Activated naive CD4-positive, alpha-beta T cell treated with anti-CD3 and anti-CD28 coated beads, Interleukin-2, amount 50 U/mL, for 24 hours (primary cell): ENCODE measurements around the gene RBMS2.
"Not testable (repeated sequence)": the region's sequence is repeated elsewhere in the genome, so short reads cannot be mapped to it uniquely, and the experiment has no call there.

Experiments used
- H3K27ac Mint-ChIP-seq: one replicate; pipeline ENCODE4 v1.8.0; 2021; ENCODE audit warnings: mild to moderate bottlenecking, mixed read lengths
- H3K27me3 Mint-ChIP-seq: one replicate; pipeline ENCODE4 v1.8.0; 2021; ENCODE audit warnings: mixed read lengths
- H3K36me3 Mint-ChIP-seq: one replicate; pipeline ENCODE4 v1.8.0; 2021; ENCODE audit warnings: mixed read lengths
- H3K4me1 Mint-ChIP-seq: one replicate; pipeline ENCODE4 v1.8.0; 2021; ENCODE audit warnings: mixed read lengths
- H3K4me3 Mint-ChIP-seq: one replicate; pipeline ENCODE4 v1.8.0; 2021; ENCODE audit warnings: mild to moderate bottlenecking, mixed read lengths
- H3K9me3 Mint-ChIP-seq: one replicate; pipeline ENCODE4 v1.8.0; 2021; ENCODE audit warnings: mixed read lengths

RBMS2 gene, protein sequence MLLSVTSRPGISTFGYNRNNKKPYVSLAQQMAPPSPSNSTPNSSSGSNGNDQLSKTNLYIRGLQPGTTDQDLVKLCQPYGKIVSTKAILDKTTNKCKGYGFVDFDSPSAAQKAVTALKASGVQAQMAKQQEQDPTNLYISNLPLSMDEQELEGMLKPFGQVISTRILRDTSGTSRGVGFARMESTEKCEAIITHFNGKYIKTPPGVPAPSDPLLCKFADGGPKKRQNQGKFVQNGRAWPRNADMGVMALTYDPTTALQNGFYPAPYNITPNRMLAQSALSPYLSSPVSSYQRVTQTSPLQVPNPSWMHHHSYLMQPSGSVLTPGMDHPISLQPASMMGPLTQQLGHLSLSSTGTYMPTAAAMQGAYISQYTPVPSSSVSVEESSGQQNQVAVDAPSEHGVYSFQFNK

GRCh38 chr12:56521590-56522371, at the start of gene RBMS2:
Gene RBMS2, plus strand, starts transcription at chr12:56521820. Its CDS starts 204 bp downstream, at chr12:56522024.
- Mint-ChIP-seq H3K36me3 (no peaks in the 10 kb centered on the region), H3K27me3 (no peaks in the 10 kb centered on the region), H3K4me3 (peak within 1 kb of the TSS; percentile 78), H3K4me1 (peaks cover 40% of the 10 kb centered on the region), H3K9me3 (no peaks in the 10 kb centered on the region), H3K27ac (peak within 1 kb of the TSS; percentile 53)

DNA sequence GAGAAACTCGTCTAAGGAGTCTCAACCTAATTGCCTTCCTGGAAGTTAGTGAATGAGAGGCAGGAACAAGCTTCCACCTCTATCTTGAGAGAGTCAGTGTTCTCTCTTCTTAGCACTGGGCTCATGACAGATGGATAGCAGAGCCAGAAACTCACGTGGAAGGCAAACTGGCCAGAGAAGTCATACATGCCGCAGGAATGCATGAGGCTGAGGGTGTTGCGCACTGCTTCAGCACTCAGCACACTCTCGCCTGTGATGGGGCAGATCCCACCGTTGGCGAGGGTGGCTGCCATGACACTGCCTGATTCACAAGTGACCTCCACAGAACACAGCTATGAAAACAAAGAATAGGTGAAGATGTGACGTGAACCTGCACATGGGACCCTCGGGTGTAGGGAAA, 47.2 kb upstream of the RBMS2 start:
- no peak overlapping the region for H3K27ac Mint-ChIP-seq
- H3K4me3 Mint-ChIP-seq: no peak overlapping the region
- no peaks in the 10 kb centered on the region for H3K27me3 Mint-ChIP-seq
- H3K36me3 Mint-ChIP-seq: peaks cover 11% of the 10 kb centered on the region
- H3K9me3 Mint-ChIP-seq: no peaks in the 10 kb centered on the region
- peaks cover 34% of the 10 kb centered on the region for H3K4me1 Mint-ChIP-seq

DNA sequence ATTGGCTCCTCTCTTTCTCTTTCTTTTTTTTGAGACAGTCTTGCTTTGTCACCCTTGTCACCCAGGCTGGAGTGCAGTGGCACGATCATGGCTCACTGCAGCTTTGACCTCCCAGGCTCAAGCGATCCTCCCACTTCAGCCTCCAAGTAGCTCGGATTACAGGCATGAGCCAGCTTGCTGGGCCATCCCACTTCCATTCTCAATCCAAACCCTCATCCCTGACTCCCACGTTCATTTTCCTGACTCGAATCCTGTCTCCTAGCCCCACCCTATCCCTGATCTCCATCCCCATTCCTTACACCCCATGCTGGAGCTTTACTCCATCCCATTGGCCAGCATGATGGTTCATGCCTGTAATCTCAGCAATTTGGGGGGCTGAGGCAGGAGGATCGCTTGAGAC, 45.5 kb upstream of the RBMS2 start:
- H3K27me3 Mint-ChIP-seq: no peaks in the 10 kb centered on the region
- H3K36me3 Mint-ChIP-seq: peaks cover 5% of the 10 kb centered on the region
- H3K27ac Mint-ChIP-seq: no peak overlapping the region
- no peaks in the 10 kb centered on the region for H3K9me3 Mint-ChIP-seq
- H3K4me1 Mint-ChIP-seq: peaks cover 28% of the 10 kb centered on the region
- H3K4me3 Mint-ChIP-seq: no peak overlapping the region

DNA sequence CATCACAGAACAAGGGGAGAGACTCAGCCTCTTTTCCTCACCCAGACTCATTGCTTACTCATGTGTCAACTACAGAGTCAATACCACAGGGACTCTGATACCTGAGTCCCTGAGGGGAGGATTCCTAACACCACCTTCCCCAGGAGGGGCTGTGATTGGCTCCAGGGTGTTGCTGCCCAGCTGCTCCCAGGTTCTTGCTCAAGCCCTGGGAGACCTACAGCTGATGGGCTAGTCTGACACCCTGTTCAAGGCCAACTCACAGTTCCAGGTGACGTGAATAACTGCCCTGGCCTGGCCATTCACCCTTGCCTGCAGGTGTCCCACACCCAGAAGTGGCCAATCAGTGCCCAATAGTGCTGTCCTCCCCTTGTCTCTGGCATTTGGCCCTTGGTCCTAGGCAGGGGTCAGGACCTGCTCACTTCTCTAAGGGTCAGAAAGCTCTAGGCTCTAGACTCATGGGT, 44.6 kb upstream of the RBMS2 start:
- H3K9me3 Mint-ChIP-seq: no peaks in the 10 kb centered on the region
- H3K27me3 Mint-ChIP-seq: no peaks in the 10 kb centered on the region
- no peak overlapping the region for H3K27ac Mint-ChIP-seq
- peaks cover 21% of the 10 kb centered on the region for H3K4me1 Mint-ChIP-seq
- no peak overlapping the region for H3K4me3 Mint-ChIP-seq
- H3K36me3 Mint-ChIP-seq: peaks cover 2% of the 10 kb centered on the region

- Mint-ChIP-seq H3K36me3 (peaks cover 2% of the 10 kb centered on the region), H3K4me1 (peaks cover 19% of the 10 kb centered on the region), H3K9me3 (no peaks in the 10 kb centered on the region), H3K27ac (no peak overlapping the region), H3K4me3 (no peak overlapping the region), H3K27me3 (no peaks in the 10 kb centered on the region)
Observed at GRCh38 chr12:56477521-56478225, 43.9 kb upstream of the RBMS2 start.

- Mint-ChIP-seq H3K36me3 (no peaks in the 10 kb centered on the region), H3K4me3 (no peak overlapping the region), H3K27ac (no peak overlapping the region), H3K4me1 (peaks cover 11% of the 10 kb centered on the region), H3K9me3 (no peaks in the 10 kb centered on the region), H3K27me3 (no peaks in the 10 kb centered on the region)
Observed at GRCh38 chr12:56479625-56480024, 42.0 kb upstream of the RBMS2 start.

GRCh38 chr12:56484566-56484965, 37.1 kb upstream of the RBMS2 start:
- Mint-ChIP-seq H3K4me3 (no peak overlapping the region), H3K27ac (peak overlapping the region; percentile 26), H3K4me1 (peaks cover 26% of the 10 kb centered on the region), H3K9me3 (no peaks in the 10 kb centered on the region), H3K27me3 (no peaks in the 10 kb centered on the region), H3K36me3 (no peaks in the 10 kb centered on the region)

DNA sequence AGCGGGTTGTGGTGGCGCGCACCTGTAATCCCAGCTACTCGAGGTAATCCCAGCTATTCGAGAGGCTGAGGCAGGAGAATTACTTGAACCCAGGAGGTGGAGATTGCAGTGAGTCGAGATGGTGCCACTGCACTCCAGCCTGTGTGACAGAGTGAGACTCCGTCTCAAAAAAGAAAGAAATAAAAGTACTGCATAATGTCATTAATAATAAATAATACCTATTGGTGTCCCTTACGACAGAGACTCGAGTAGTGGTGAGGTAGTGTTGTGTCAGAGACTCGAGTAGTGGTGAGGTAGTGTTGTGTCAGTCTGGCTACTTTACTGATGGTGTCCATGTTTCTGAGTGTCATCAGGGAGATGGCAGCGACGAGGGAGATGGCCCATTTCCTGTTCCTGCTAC, 34.9 kb upstream of the RBMS2 start:
- no peaks in the 10 kb centered on the region for H3K9me3 Mint-ChIP-seq
- H3K4me3 Mint-ChIP-seq: no peak overlapping the region
- H3K27me3 Mint-ChIP-seq: peaks cover 7% of the 10 kb centered on the region

GRCh38 chr12:56487448-56488040, 34.1 kb upstream of the RBMS2 start:
- no peaks in the 10 kb centered on the region for H3K36me3 Mint-ChIP-seq
- H3K27me3 Mint-ChIP-seq: peaks cover 8% of the 10 kb centered on the region
- peaks cover 18% of the 10 kb centered on the region for H3K4me1 Mint-ChIP-seq
- H3K9me3 Mint-ChIP-seq: no peaks in the 10 kb centered on the region
- H3K27ac Mint-ChIP-seq: peak overlapping the region; percentile 38
- peak overlapping the region; percentile 84 for H3K4me3 Mint-ChIP-seq

More for the DNA sequence above, 34.9 kb upstream of the RBMS2 start:
- no peaks in the 10 kb centered on the region for H3K36me3 Mint-ChIP-seq
- peaks cover 18% of the 10 kb centered on the region for H3K4me1 Mint-ChIP-seq
- no peak overlapping the region for H3K27ac Mint-ChIP-seq

DNA sequence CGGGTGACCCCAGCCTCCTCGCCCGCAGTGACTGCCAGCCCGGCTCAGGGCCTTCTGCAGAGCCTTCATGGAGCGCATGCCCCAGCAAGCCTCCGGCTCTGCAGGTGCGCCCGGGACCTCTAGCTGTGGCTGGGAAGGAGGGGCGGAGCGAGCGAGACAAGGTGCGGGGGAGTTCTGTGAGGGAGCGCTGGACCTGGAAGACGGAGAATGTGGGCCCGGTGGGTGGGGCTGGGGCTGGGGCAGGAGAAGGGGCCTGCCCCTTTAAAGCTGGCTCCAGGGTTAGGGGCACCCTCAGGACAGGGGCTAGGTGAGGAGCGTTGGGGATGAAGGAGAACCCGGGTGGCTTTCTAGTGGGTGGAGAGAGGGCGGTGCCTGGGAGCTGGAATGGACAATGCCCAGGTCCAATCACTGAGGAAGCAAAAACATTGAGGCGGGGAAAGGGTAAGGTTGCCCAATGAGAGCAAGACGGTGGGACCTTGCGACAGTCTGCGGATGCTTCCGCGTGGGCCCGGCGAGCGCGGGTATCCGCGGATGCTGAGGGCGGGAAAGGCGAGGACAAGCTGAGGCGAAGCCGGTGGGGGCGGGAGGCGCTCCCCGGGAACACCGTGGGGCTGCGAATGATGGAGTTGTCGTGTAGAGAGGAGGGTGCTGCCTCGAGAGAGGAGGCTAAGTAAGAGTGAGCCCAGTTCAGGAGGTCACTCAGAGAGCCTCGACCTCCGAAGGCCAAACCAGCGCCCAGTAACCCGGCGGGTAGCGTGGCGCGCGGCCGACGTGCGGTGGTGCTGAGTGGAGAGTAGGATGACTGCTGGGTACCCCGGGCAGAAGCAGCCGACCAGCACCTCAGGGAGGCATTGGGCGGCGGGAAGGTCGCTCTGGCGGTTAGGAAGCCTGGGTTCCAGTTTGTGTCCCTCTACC, 33.3 kb upstream of the RBMS2 start, which contains the start of gene GLS2:
Gene GLS2 (minus strand): TSS at position 121 of the 915 bp plus-strand sequence. CDS start 43 bp downstream, at position 78.
- no peaks in the 10 kb centered on the region for H3K36me3 Mint-ChIP-seq
- H3K4me1 Mint-ChIP-seq: peaks cover 18% of the 10 kb centered on the region
- no peaks in the 10 kb centered on the region for H3K9me3 Mint-ChIP-seq
- H3K27me3 Mint-ChIP-seq: peaks cover 8% of the 10 kb centered on the region
- H3K27ac Mint-ChIP-seq: peak within 1 kb of the TSS; percentile 38
- peak within 1 kb of the TSS; percentile 84 for H3K4me3 Mint-ChIP-seq

GRCh38 chr12:56490360-56490759, 31.3 kb upstream of the RBMS2 start:
- Mint-ChIP-seq H3K27ac (no peak overlapping the region), H3K27me3 (peaks cover 8% of the 10 kb centered on the region), H3K4me1 (peaks cover 18% of the 10 kb centered on the region), H3K4me3 (no peak overlapping the region), H3K9me3 (no peaks in the 10 kb centered on the region), H3K36me3 (no peaks in the 10 kb centered on the region)

DNA sequence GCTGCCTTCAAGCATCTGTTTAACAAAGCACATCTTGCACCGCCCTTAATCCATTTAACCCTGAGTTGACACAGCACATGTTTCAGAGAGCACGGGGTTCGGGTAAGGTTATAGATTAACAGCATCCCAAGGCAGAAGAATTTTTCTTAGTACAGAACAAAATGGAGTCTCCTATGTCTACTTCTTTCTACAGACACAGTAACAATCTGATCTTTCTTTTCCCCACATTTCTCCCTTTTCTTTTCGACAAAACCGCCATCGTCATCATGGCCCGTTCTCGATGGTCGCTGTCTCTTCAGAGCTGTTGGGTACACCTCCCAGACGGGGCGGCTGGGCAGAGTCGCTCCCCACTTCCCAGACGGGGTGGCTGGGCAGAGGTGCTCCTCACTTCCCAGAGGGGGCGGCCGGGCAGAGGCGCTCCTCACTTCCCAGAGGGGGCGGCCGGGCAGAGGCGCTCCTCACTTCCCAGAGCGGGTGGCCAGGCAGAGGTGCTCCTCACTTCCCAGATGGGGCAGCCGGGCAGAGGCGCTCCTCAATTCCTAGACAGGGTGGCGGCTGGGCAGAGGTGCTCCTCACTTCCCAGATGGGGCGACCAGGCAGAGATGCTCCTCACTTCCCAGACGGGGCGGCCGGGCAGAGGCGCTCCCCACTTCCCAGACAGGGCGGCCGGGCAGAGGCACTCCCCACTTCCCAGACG, 28.1 kb upstream of the RBMS2 start:
- not testable (repeated sequence) for H3K27me3 Mint-ChIP-seq, H3K9me3 Mint-ChIP-seq, H3K27ac Mint-ChIP-seq, H3K4me1 Mint-ChIP-seq, H3K4me3 Mint-ChIP-seq, H3K36me3 Mint-ChIP-seq

- not testable (repeated sequence) for H3K4me3 Mint-ChIP-seq, H3K4me1 Mint-ChIP-seq, H3K27me3 Mint-ChIP-seq, H3K36me3 Mint-ChIP-seq, H3K27ac Mint-ChIP-seq, H3K9me3 Mint-ChIP-seq
Observed at GRCh38 chr12:56494106-56494415, 27.6 kb upstream of the RBMS2 start.

GRCh38 chr12:56494481-56494880, 27.1 kb upstream of the RBMS2 start:
- H3K4me1 Mint-ChIP-seq, H3K4me3 Mint-ChIP-seq, H3K9me3 Mint-ChIP-seq: not testable (repeated sequence)

More at GRCh38 chr12:56494481-56494880, 27.1 kb upstream of the RBMS2 start:
- H3K36me3 Mint-ChIP-seq, H3K27ac Mint-ChIP-seq, H3K27me3 Mint-ChIP-seq: not testable (repeated sequence)
